ENCODE results near the gene HRK.
A peak's percentile ranks its signal among the peaks of the same experiment; 100 is the strongest.

HRK gene

GRCh38 chr12:116887244-116887643 lies 6.0 kb upstream of the HRK start:
- no peak for TF ChIP-seq CTCF (IDR thresholded peaks at IDR 0.05; ENCODE audit: borderline replicate concordance, insufficient read depth, low read depth, low read length)
- H3K4me3 ChIP-seq (ENCODE audit: low read depth, low read length) = no peak overlapping the region

GRCh38 chr12:116885491-116885890 lies 4.2 kb upstream of the HRK start:
- H3K4me3 ChIP-seq (ENCODE audit: low read depth, low read length) = no peak overlapping the region
- no peak for TF ChIP-seq CTCF (IDR thresholded peaks at IDR 0.05; ENCODE audit: borderline replicate concordance, insufficient read depth, low read depth, low read length)

GRCh38 chr12:116884871-116885270 lies 3.6 kb upstream of the HRK start:
- TF ChIP-seq CTCF (IDR thresholded peaks at IDR 0.05; ENCODE audit: borderline replicate concordance, insufficient read depth, low read depth, low read length) = no peak
- no peak overlapping the region for H3K4me3 ChIP-seq (ENCODE audit: low read depth, low read length)

GRCh38 chr12:116882742-116883141 lies 1.5 kb upstream of the HRK start:
- H3K4me3 ChIP-seq (ENCODE audit: low read depth, low read length) = no peak overlapping the region

GRCh38 chr12:116881877-116882507 lies 751 bp upstream of the HRK start:
- no peak overlapping the region for H3K4me3 ChIP-seq (ENCODE audit: low read depth, low read length)
- TF ChIP-seq CTCF (IDR thresholded peaks at IDR 0.05; ENCODE audit: borderline replicate concordance, insufficient read depth, low read depth, low read length) = no peak

More at GRCh38 chr12:116882742-116883141, 1.5 kb upstream of the HRK start:
- no peak for TF ChIP-seq CTCF (IDR thresholded peaks at IDR 0.05; ENCODE audit: borderline replicate concordance, insufficient read depth, low read depth, low read length)

- peak overlapping the region; percentile 16 for H3K4me3 ChIP-seq (ENCODE audit: low read depth, low read length)
- TF ChIP-seq CTCF (IDR thresholded peaks at IDR 0.05; ENCODE audit: borderline replicate concordance, insufficient read depth, low read depth, low read length) = peak; percentile 33; the same call in 1 of the 2 replicates
These were observed 370 bp downstream of the HRK start for GRCh38 chr12:116880817-116881324.

GRCh38 chr12:116880213-116880816 lies 926 bp downstream of the HRK start:
- no peak for TF ChIP-seq CTCF (IDR thresholded peaks at IDR 0.05; ENCODE audit: borderline replicate concordance, insufficient read depth, low read depth, low read length)
- peak overlapping the region; percentile 16 for H3K4me3 ChIP-seq (ENCODE audit: low read depth, low read length)

Measured in GM12875 (cell line).